Neutrophil (primary cell): ENCODE measurements around the gene TIMP4.

ENCODE experiments used
- H3K27ac ChIP-seq: fragments of 200-600 bp; sonication (generic); 2 replicates; pipeline ENCODE4 v1.5.1; 2016; ENCODE audit warnings: mild to moderate bottlenecking, moderate library complexity
- H3K27me3 ChIP-seq: fragments of 200-600 bp; sonication (generic); 2 replicates; pipeline ENCODE4 v1.6.0; 2016; ENCODE audit warnings: mild to moderate bottlenecking
- H3K36me3 ChIP-seq: fragments of 200-600 bp; sonication (generic); 2 replicates; pipeline ENCODE4 v1.5.1; 2017
- H3K4me1 ChIP-seq, 2 experiments: fragments of 200-600 bp in 1 of 2; sonication (generic) in 1 of 2; 1 replicate in 1 of 2; 2 replicates in 1 of 2; pipeline versions ENCODE4 v1.5.1 to v1.6.1; 2013 to 2016; ENCODE audit warnings: low read depth in 1 of 2, low read length in 1 of 2, mild to moderate bottlenecking in 1 of 2, moderate library complexity in 1 of 2; ENCODE audit not compliant: control insufficient read depth in 1 of 2, insufficient read depth in 1 of 2
- H3K4me3 ChIP-seq, 2 experiments: fragments of 200-600 bp in 1 of 2; sonication (generic) in 1 of 2; 1 replicate in 1 of 2; 2 replicates in 1 of 2; pipeline ENCODE4 v1.5.1; 2013 to 2016; ENCODE audit warnings: low read depth in 1 of 2, low read length in 1 of 2, mild to moderate bottlenecking in 1 of 2, moderate library complexity in 1 of 2
- H3K9me3 ChIP-seq: fragments of 200-600 bp; sonication (generic); 2 replicates; pipeline ENCODE4 v1.5.1; 2016
- TF ChIP-seq, protein P1 (sequence below): fragments of 200-600 bp; sonication (generic); IDR thresholded peaks from 2 replicates; pipeline ENCODE4 v1.5.1; 2016; ENCODE audit warnings: antibody characterized with exemption

TIMP4 gene

DNA sequence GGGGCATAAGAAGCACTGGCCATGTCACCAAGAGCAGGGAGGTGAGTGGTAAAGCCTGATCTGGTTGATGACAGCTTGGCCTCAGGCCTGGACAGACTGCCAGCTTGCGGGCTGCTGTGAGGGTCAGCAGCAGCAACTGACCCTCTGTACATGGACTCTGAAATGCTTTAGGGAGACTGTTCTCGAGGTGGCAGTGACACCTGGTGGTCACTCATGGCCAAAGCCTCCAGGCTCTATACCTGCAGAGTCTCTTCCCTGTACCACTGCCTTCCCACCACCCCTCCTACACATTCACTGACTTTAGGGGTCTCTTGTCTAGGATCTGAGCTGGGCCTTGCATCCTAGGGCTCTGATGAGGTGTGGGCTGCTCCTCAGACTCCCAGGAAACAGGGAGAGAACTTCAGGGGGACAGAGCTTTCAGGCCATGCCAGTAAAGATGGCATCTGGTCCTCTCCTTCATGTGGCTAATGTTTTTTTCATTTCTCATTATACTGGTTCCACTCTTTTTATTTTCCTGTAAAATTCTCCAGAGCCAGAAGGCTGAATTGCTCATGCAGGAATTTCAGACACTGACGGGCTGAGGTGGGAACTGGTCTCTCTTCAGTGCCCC lies 17.2 kb upstream of the TIMP4 start:
- TF ChIP-seq, protein P1, sequence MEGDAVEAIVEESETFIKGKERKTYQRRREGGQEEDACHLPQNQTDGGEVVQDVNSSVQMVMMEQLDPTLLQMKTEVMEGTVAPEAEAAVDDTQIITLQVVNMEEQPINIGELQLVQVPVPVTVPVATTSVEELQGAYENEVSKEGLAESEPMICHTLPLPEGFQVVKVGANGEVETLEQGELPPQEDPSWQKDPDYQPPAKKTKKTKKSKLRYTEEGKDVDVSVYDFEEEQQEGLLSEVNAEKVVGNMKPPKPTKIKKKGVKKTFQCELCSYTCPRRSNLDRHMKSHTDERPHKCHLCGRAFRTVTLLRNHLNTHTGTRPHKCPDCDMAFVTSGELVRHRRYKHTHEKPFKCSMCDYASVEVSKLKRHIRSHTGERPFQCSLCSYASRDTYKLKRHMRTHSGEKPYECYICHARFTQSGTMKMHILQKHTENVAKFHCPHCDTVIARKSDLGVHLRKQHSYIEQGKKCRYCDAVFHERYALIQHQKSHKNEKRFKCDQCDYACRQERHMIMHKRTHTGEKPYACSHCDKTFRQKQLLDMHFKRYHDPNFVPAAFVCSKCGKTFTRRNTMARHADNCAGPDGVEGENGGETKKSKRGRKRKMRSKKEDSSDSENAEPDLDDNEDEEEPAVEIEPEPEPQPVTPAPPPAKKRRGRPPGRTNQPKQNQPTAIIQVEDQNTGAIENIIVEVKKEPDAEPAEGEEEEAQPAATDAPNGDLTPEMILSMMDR: peak; percentile 77

DNA sequence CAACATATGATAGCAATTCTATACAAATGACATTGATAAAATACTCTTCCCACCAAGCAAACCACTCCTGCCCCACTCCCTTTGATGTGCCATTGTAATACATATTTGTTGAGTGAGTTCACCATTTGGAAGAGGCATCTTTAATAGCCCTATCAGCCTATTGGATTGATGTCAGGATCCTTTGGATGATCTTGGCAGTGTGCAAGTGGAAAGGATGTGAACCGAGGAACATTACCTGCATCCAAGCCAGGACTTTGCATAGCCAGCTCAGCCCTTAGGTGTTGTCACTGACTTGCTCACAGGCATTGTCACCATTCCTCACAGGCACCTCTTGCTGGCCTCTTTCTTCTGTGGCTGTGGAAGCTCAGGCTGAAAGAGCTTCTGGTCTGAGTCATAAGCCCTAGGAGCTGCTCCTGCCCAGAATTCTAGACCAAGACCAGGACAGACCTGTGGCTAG lies 16.5 kb upstream of the TIMP4 start:
- no peaks in the 10 kb centered on the region for H3K36me3 ChIP-seq
- H3K4me1 ChIP-seq: peaks cover 30 to 41% of the 10 kb centered on the region in 2 experiments
- H3K9me3 ChIP-seq: no peaks in the 10 kb centered on the region
- H3K4me3 ChIP-seq: no peak overlapping the region
- H3K27me3 ChIP-seq: no peaks in the 10 kb centered on the region
- no peak overlapping the region for H3K27ac ChIP-seq
- TF ChIP-seq, protein P1: no peak

More for the DNA sequence above, 17.2 kb upstream of the TIMP4 start:
- no peaks in the 10 kb centered on the region for H3K9me3 ChIP-seq
- H3K4me1 ChIP-seq: peaks cover 30 to 42% of the 10 kb centered on the region in 2 experiments
- H3K36me3 ChIP-seq: no peaks in the 10 kb centered on the region
- no peaks in the 10 kb centered on the region for H3K27me3 ChIP-seq
- H3K27ac ChIP-seq: peak overlapping the region; percentile 67
- H3K4me3 ChIP-seq: no peak overlapping the region

DNA sequence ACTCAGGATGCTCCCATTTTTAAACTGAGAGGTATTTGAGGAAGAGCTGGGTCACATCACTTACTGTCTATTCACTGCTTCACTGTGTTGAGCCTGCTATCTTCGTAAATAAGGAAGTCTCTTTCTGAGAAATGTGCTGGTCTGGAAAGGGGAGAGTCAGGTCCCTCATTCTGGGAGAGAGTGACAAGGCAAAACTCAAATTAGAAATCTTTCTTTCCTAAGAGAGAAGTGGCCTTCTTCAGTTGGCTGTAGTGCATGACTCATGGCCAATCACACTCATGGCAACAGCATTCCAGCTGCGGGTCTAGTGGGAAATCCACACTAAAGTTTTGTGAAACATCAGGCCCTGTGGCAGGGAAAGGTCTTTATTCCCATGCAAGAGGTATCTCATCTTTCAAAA lies 11.5 kb upstream of the TIMP4 start:
- H3K9me3 ChIP-seq: no peaks in the 10 kb centered on the region
- no peak overlapping the region for H3K27ac ChIP-seq
- H3K27me3 ChIP-seq: peaks cover 11% of the 10 kb centered on the region
- H3K36me3 ChIP-seq: no peaks in the 10 kb centered on the region
- TF ChIP-seq, protein P1: no peak
- H3K4me1 ChIP-seq: no peaks in the 10 kb centered on the region
- no peak overlapping the region for H3K4me3 ChIP-seq

DNA sequence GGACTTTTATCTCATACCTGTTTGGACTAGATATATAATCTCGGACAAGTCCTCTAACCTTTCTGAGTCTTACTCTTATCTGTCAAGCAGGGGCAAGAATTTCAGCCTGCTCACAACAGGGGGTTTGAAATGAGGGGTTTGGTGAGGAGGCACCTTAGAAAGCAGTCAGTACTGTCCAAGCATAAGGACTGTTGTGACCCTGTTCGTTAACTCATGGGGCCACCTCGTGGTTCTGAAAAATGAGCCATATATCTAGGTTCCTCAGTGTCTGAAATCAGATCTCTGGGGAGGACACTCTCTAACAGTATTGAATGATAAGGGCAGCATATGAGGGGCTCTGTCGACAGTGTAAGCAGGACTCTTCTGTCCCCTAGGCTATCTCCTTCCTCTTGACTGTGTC lies 7.2 kb upstream of the TIMP4 start:
- TF ChIP-seq, protein P1: no peak
- Histone ChIP-seq H3K27ac (no peak overlapping the region), H3K36me3 (no peaks in the 10 kb centered on the region), H3K27me3 (peaks cover 27% of the 10 kb centered on the region), H3K9me3 (no peaks in the 10 kb centered on the region), H3K4me3 (no peak overlapping the region), H3K4me1 (no peaks in the 10 kb centered on the region)

DNA sequence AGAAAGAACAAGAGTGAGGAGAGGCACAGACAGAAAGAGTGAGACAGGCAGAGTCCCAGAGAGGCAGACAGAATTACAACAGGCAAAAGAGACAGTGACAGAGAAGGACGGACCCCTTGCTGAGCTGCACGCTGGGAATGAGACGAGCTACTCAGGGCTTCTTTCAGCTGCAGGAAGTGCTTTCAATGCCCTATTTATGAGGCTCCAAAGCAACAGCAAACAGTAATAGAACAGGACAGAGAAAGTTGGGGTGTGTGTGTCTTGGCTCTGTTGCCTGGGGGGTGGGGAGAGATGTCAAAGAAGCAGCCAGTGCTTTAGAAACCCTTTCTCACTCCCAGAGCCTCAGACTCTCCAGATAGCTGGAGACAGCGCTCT lies 502 bp upstream of the TIMP4 start:
- H3K27ac ChIP-seq: no peak overlapping the region
- H3K4me1 ChIP-seq: no peaks in the 10 kb centered on the region
- H3K9me3 ChIP-seq: no peaks in the 10 kb centered on the region
- H3K27me3 ChIP-seq: peaks cover 74% of the 10 kb centered on the region
- TF ChIP-seq, protein P1: no peak
- no peaks in the 10 kb centered on the region for H3K36me3 ChIP-seq
- H3K4me3 ChIP-seq: no peak overlapping the region
